Glomerular endothelial cell (primary cell): ENCODE data around the gene STOML3. TPM values are rescaled to one million over a fixed set of nuclear protein-coding genes. Genes with fewer than 3 reads are reported as not detected.
"Not testable (repeated sequence)": the region's sequence is repeated elsewhere in the genome, so short reads cannot be mapped to it uniquely, and the experiment has no call there.

Source experiments
- DNase-seq: peaks from one replicate; pipeline ENCODE4 v3.0.0-alpha.2; 2011; ENCODE audit warnings: low read depth, low spot score; ENCODE audit errors: extremely low read depth
- total RNA-seq: library from RNA; depleted of rRNA; stranded (reverse); fragments of >200 nt; gene quantifications from 2 replicates; pipeline ENCODE4 v1.2.3, GENCODE V29; 2015

The STOML3 gene, protein sequence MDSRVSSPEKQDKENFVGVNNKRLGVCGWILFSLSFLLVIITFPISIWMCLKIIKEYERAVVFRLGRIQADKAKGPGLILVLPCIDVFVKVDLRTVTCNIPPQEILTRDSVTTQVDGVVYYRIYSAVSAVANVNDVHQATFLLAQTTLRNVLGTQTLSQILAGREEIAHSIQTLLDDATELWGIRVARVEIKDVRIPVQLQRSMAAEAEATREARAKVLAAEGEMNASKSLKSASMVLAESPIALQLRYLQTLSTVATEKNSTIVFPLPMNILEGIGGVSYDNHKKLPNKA
- total RNA-seq = not detected in 2 replicates

DNA sequence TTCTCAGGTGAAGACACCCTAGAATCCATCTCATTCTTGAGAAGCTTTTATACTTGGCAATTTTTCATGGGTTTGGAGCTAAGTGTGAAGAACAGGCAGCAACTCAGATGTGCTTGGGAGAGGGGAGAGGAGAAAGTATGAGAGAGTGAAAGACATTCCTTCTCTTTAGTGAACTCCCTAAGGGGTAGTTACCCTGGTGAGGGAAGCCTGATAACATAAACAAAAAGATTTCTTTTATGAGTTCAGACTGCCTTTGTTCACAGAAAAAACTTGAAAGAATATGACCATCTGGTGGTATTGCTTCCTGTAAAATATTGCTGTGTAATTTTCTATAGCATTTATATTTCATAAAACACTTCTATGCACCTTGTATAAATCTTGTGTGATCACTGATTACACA is at the start of gene STOML3:
TSS of gene STOML3 (minus strand) at position 139 of the 400 bp plus-strand sequence. CDS start at position 29, 110 bp downstream.
- no peak for DNase-seq

DNA sequence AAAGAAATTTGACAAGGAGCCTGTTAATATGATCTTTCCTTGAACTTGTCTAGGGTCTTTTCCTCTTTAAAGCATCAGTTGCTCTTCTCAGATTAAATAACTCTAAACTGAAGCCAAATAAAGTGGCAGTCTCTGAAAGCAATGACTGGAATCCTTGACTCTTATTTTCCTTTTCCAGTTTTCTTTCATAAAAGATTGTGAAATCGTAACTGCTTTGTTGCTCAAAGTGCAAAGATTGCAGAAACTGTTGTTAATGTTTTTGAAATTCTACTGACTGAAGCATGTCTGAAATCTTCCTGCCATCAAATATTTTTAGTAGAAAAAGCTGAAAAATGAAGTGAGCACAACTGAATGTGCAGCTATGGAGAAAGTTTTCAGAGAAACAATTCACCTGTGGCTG is 49.6 kb upstream of the STOML3 start:
- no peak for DNase-seq

DNA sequence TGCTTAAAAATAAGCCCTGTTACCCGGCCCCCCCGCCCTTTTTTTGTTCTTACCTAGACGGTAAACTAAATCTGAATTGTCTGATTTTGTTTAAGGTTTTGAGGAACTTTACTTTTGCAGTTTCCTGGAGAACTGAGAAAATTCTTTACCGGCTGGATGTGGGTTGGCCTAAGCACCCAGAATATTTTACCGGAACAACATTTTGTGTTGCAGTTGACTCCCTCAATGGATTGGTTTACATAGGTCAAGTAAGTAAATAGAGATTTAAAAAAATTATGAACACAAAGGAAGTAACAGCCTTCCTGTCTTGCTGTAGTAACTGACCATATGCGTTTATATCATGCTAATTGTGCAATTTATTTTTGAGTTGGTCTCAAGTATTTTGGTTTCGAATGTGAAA is 48.4 kb upstream of the STOML3 start:
- DNase-seq = no peak

DNA sequence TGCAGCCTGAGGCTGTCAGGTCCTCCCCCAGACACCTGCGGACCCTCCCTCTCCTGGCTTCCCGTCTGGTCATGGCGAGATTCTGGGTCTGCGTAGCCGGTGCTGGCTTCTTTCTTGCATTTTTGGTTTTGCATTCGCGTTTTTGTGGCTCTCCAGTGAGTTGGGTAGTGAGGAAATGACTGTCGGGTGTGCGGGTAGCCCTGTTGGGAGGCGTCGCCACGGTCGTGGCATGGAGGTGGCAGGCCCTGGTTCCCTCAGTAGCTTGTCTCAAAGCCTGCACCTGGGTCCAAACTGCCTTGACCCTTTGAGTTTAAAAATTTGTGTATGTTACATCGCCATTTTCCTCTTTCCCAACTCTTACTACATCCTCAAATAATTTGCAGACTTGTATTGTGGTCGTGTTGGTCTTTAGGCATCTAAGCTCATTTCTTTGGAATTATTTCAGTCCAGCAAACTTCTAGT is 48.0 kb upstream of the STOML3 start:
- no peak for DNase-seq

DNA sequence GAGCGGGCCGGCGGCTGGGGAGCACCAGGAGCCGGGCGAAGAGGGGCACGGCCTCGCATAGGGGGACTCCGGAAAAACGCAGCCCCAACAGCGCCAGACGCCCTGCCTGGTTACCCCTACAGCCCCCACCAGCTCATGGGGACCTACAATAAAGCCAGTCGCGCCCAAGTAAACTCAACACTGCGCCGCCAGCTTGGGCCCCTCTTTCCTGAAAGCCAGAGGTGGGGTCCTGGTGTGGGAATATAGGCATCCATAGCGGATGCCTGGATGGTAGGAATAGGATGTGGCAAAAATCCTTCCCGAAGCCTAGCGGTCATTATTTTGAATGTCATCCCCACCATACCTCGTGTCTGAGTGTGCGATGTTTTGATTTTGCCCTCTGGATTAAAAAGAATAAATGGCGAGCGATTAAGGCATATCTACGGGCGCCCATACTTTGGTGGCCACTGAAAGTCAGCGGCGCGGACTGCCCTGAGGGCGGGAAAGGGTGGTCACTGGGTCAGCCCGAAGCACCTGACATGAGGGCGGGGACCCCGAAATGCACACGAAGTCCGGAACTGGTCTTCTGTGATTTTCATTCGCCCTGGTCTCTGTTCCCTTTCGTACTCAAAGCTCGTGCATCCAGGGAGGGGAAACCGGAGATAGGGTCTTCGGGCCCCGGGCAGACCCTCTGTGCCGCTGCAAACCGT is 47.4 kb upstream of the STOML3 start, which contains the start of the genes NHLRC3 and PROSER1:
TSS of gene NHLRC3 (plus strand) at position 577 of the 689 bp plus-strand sequence. CDS start 184 bp downstream, outside the sequence.
TSS of gene PROSER1 (minus strand) at position 210 of the 689 bp plus-strand sequence. CDS start 847 bp downstream, outside the sequence.
- DNase-seq = no peak

DNA sequence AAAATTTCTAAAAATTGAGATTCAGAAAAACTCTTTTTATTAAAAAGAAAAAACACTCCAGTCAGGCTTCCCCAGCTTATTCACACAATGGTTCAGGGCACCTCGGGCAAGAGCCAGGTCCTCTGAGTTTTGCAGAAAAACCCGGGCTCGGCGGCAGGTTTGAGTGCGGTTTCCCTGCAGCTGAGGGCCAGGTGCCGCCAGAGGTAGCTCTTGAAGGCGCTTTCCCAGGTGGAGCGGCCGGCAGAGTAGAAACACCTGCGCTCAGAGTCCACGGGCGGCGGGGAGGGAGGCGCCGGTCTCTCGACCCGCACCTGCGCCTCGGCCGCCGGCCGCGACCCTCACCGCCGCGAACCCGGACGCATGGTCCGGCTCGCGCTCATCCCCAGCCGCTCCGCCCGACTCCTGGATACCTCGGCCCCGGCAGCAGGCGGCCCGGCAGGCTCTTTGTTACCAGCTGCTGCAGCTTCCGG is 46.8 kb upstream of the STOML3 start:
- DNase-seq = no peak

DNA sequence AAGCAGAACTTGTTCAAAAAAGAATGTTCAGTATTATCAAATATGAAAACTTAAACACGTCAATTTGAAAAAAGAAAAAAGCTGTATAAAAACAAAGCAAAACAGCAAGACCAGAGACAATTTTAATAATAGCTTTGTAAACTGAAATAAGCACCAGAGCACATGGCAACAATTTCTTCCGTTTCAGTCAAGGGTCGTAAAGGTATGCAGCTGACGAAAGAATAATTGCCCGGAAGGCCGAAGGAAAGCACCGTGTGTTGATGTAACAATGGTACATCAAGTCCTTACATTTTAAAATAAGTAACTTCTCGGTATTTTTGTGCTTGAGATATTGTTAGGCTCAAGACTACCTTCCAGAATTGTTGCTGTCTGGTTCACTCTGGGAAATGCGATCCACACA is 45.6 kb upstream of the STOML3 start:
- no peak for DNase-seq

DNA sequence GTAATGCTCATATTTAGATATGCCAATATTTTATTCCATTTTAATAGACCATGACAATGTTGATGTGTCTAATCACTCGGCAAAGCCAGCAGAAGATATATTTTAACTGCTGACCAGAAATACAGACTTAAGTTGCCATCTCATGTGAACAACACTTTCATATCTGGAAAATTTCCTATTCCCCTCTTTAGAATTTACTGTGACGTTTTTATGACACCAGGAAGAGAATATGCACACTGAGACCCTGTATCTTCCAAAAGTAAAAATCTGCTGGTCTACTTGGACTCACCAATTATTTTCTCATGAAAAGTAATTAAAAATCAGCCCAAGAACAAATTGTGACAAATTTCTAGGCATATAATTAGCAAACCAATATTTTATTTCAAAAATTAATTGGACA is 45.2 kb upstream of the STOML3 start:
- no peak for DNase-seq

DNA sequence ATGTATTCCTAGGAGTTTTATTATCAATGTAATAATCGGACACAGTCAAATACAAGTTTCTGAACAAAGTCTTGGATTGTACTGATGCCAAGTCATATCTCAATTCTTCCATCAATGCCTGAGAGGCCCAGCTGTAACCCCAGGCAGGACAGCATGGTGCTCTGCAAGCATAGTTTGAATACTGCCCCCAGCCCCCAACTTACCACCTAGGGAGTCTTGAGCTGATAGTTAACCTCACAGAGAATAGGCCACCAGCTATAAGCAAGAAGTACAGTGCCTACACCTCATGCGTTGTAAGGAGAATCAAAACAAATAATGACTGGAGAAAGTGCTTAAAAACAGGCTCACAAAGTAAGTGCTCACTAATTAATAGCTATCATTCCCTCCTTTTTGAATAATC is 44.6 kb upstream of the STOML3 start:
- no peak for DNase-seq

DNA sequence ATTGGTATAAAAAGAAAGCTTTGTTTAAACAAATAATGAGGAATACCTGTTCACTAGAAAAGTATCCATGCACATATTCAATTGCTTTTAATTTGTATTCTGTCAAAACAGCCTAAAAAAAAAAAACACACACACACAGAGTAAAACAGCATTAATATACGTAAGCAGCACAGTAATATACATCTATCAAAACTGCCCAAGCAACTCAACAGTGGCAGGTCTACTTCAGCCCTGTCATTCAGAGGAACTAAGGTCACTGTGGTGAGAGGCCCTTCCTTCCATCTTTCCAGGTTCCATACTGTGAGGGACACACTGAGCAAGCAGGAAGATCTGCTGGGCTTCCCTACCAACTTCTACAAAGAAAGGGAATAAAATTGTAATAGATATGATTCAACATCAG is 43.5 kb upstream of the STOML3 start:
- no peak for DNase-seq

DNA sequence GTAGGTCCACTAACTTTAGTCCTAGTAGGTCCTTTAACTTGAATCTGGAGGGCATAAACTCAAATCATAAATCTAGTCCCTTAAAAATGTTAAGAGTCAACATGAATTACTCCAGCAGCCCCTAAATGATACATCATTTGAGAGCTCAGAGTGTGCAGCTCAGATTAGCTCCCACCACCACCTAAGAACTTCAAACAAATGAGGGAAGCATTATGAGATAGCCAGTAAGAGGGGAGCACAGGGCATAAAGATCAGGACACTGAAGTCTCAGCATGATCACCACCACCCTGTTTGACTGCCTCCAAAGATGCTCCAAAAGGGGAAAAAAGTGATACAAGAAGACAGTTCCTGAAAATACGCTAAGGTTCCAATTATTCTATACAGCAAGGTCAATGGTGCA is 41.5 kb upstream of the STOML3 start:
- no peak for DNase-seq

DNA sequence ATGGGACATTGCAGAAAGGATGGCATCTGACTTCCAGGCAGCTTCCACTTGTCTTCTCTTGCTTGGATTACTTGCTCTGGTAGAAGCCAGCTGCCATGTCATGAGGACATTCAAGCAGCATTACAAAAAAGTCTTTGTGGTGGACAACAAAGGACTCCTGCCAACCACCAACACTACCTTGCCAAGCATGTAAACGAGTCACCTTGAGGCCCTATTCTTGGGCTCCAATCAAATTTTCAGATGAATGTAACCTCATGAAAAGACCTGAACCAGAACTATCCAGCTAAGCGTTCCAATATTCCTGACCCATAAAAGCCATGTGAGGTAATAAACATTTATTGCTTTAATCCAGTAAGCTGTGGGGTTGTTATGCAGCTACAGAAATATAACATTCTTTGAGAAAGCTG is 34.8 kb upstream of the STOML3 start:
- no peak for DNase-seq

DNA sequence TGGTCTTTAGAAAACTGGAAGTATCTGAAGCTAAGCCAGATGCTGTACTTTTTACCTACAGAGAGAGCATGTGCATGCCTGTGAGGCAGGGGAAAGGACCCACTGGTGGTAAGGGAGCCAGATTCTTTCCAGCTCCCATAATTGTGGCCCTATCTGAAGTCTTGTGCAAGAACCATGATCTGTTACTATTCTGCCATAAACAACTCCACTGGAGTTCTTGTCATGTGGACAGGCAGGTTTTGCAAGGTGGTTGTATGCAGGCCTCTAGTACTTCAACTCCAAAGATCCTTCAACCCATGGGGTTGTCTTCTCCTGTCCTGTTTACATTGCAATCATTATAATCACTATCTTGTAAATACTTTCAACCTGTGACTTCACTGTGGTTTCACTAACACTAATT is 33.1 kb upstream of the STOML3 start:
- no peak for DNase-seq

DNA sequence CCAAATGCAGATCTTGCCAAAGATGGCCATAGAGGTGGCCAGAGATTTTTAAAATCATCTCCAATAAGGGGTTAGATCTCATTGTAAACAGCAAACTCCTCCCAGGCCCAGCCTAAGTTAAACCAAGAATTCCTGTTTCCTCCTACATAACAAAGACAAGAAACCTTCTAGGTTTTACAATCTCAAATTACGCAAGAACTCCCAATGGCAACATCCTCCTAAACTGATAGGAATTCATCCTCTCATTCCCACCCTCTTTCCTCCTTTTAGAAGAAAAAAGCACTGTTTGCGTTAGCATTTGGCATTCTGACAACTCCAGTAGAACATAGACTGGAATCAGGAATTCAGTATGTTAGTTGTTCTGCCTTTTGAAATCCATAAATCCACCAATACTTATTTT is 32.7 kb upstream of the STOML3 start:
- no peak for DNase-seq

DNA sequence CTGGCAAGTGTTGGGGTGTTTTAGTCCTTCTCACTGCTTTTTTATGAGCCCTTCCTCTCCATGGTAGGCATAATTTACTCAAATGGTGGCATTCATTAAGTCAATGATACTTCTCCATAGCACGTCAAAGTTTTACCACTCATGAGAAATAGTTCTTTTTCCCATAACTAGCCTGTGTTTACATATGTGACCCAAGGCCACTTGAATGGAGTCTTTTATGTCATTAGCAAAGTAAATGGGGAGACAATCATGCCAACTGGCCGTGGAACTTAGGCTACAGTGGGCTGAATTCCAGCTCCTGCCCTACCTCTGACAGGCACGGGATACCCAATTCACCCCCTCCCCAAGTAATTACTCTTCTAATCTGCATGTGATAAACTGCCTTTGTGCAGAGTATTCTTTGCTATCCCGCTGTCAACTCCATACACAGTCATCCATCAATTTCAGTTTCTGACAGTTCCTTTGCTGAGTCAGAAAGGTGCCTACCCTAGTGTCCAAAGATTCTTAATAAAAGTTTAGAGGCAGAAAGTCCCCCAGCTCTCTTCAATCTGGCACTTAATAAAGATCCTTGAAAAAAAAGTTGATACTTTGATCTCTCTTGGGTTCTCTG is 30.3 kb upstream of the STOML3 start:
- no peak for DNase-seq

DNA sequence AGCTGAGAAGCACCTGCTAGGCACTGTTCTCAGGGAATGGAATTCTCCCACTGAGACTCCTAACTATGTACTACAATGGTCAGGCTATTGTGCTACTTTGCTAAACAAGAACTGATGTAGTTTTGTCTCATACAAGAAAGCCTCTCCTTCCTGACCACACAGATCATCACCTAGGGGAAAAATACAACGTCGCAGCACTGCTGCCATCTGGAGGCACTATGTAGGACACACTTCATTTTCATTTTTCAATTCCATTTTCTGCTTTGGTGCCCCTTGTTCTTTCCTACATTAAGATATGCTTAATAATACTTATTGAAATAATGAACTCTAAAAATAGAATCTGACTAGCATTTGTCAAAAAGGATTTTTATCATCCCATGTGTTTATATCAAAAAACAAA is 26.2 kb upstream of the STOML3 start:
- no peak for DNase-seq

DNA sequence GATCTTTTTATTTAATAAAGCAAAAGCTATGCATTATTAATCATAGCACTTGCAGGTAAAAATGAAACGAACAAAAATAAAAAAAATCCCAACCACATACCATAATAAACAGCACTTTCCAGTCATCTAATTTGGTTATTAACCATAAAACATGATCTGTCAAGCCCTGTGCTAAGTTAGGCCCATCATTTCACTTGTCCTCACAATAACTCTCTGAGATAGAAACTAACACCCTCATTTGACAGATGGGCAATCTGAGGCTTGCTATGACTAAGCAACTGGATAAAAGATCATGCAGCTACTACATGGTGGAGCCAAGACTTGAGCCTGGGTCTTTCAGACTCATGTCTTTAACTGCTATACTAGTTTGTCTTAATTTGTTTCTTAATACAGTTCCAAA is 25.5 kb upstream of the STOML3 start:
- DNase-seq = no peak

DNA sequence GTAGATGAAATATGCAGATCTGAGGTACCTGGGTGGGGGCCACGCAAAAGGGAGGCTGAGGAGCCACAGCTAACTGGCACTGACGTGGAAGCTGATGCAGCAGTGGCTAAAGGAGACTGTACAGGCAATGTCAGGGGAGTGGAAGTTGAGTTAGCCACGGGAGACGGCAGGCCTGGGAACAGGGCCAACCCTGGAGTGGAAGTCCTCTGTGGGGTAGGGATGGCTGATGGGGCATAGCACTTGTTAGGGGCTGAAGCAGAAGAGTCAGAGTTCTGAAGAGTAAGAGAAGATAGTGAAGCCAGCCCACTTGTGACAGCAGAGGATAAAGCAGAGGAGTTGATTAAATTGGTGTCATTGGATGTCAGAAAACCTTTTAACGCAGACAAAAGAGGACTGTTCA is 22.8 kb upstream of the STOML3 start:
- no peak for DNase-seq

DNA sequence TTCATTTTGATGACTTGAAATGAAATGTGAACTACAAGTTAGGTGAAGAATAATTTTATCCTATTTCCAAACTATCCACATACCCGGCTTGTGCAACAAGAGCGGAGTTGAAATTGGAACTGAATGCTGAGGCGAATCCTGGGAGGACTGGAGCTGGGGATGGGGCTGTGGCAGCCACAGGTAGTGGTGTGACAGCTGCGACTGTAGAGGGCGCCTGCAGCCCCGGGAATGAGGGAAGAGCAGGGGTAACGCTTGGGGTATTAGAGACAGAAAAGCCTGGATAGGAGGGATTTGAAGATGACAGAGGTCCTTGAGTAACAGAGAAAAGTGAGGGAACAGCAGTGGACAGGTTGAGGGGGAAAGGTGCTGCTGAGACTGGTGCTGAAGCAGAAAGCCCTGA is 22.0 kb upstream of the STOML3 start:
- no peak for DNase-seq

DNA sequence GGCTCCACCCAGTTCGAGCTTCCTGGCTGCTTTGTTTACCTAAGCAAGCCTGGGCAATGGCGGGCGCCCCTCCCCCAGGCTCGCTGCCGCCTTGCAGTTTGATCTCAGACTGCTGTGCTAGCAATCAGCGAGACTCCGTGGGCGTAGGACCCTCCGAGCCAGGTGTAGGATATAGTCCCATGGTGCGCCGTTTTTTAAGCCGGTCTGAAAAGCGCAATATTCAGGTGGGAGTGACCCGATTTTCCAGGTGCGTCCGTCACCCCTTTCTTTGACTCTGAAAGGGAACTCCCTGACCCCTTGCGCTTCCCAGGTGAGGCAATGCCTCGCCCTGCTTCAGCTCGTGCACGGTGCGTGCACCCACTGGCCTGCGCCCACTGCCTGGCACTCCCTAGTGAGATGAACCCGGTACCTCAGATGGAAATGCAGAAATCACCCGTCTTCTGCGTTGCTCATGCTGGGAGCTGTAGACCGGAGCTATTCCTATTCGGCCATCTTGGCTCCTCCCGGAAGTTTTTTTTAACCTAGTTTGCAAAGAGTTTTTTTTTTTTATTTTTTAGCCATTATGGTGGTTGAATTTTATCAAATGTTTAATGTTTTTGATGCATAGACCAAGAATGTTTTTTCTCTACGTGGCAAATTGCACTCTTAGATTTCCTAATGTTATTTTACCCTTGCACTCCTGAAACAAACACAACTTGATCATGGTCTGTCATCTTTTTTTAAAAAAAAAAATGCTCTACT is 15.9 kb upstream of the STOML3 start:
- DNase-seq = not testable (repeated sequence)

DNA sequence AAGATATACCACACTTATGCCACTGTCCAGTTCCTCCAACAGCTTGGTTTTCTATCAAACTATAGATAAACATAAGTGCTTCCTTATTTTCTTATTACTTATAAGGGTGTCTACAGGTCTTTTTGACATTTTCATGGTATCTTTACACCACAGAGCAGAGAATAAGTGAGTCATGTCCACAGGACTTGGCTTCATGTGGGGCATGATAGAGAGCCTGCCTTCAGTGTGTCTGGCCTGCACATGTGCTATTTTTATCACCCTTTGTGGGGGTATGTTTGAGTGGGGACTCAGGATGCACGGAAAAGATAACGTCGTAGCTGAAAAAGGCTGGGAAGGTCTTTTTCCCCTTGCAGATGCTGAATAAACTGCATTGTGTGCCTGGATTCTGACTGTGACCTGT is 8.1 kb upstream of the STOML3 start:
- no peak for DNase-seq
